GM10847 (cell line): ENCODE results near the gene ITPRID2.

Source experiments
- POLR2A ChIP-seq: IDR thresholded peaks from 2 replicates; pipeline ENCODE4 v1.6.1; 2011; ENCODE audit not compliant: insufficient read length; ENCODE audit errors: extremely low read depth

Gene ITPRID2

GRCh38 chr2:181894381-181894780, 2.9 kb downstream of the ITPRID2 start:
- TF ChIP-seq POLR2A: no peak

DNA sequence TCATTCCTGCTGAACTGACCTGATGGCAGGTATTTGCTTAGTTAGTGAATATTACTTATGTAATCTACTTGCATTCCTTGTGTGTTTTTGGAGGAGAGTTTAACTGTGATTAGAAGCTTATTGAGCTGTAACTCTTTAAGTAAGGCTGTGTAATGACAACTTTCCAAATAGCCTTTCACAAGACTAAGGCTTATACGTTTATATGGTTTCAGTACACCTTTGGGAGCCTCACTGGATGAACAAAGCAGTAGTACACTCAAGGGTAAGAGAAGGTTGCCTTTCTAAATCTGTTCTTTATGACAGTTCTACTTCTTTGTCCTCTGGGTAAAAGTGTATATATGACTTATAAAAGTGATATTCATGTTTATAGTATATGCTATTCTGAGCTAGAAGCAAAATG, 4.3 kb downstream of the ITPRID2 start:
- no peak for TF ChIP-seq POLR2A

DNA sequence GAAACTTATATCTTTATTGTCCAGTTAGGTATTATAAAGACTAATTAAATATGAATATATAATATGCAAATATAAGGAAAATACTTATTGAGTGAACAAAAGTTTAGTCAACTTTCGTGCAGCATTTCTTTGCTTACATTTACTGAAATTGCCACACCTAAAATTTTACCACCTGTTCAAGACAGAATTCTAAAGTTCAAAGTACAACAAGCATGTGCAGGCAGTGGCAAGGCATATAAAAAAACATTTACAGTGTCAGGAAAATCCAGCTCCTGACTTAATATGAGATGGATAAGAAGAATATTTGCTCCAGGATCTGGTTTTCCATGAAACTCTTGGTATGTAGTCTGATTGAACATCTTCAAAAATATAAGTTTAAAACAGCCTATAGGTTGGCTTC, 4.8 kb downstream of the ITPRID2 start:
- no peak for TF ChIP-seq POLR2A

GRCh38 chr2:181900007-181900651, 8.6 kb downstream of the ITPRID2 start:
- TF ChIP-seq POLR2A: no peak

GRCh38 chr2:181902625-181903024, 11.1 kb downstream of the ITPRID2 start:
- no peak for TF ChIP-seq POLR2A

DNA sequence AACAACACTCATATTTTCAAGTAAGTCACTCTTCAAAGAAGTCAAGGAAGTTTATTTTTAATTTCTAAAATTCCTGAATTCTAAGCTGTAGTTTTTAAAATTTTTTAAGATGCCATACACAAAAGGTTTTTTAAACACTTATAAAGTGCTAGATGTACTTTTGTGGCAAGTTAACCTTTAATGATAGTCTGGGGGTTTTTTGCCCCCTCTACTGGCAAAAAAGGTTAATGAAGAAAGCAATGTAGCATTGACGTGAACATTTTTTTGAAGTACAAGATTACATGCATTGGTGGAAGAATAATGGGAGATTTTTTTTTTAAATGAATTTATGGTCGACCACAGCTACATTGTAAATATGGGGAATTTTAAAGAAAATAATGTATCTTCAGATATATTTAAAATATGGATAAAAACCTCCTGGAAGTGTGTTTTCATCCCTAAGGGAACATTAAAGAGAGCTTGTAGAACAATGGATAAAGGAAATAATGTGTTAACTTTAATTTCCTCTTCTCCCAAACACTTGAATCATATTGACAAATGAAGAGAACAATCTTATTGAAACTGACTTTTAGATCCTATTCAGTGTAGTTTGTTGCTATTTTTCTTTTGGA, 12.6 kb downstream of the ITPRID2 start:
- TF ChIP-seq POLR2A: no peak

DNA sequence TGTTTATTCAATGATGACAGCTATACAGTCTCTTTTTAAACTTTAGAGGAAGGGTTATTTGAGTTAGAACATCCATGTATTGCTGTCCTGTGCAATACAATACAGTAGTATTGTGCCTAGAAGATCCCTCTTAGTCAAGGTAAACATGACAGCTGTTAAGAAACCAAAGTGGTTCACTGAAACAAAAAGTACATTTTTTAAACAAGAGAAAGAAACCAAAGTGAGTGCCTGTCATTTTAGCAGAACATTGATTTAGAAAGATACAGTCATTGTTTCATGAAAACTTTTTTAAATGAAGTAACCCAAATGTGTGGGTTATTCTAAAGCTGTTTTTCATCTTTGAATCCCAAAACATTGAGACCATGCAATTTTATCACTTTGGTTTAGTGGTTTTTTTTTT, 15.5 kb downstream of the ITPRID2 start:
- TF ChIP-seq POLR2A: no peak

DNA sequence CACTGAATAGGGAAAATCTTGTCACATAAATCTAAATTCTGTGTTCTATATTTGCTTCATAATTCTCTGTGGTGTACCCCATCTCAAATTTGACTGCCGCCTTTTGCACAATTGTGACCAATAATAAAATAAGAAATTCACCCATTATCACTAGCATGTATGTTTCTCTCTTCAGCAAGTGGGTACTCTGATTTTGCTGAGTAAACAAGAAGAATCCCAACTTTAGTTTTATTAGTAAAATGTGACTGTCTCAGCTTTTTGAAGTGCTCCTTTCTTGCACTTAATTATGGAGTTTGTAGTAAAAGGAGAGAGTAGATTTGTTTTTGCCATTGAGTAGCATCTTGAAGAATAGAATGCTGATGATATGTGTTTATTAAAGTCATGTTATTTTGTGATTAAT, 16.1 kb downstream of the ITPRID2 start:
- no peak for TF ChIP-seq POLR2A

DNA sequence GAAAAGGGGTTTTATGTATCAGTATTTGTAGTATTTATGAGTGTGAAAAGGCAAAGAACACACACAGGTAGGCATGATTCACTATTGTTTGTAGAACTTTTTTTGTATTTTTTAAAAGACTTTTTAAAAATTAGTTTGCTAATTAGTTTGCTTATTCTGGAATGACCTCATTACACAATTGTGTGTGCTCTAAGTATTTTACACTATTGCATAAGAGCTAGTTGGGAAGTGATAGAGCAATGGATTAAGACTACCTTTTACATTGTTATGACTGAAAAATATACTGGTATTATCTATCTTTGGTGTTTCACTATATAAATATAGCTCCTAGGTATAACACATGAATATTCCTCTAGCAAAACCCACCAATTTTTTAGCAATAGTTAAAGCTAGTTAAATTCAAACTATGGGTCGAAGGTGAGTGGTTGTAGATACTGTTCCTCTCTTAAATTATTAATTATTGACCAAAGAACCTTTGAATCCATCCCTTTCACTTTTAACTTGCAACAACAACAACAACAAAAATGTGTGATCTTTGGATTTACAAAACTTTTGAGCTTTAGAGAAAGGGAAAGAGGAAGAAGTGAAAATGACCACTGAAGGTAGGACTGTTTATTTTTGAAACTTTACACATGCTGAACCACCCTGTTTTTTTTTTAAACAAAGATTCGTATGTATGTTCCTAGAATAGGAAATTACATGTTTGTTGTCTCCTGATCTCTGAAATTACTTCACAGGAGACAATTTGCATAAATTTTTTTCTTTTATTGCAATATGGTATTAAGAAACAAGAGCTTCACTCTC, 18.7 kb downstream of the ITPRID2 start:
- no peak for TF ChIP-seq POLR2A

DNA sequence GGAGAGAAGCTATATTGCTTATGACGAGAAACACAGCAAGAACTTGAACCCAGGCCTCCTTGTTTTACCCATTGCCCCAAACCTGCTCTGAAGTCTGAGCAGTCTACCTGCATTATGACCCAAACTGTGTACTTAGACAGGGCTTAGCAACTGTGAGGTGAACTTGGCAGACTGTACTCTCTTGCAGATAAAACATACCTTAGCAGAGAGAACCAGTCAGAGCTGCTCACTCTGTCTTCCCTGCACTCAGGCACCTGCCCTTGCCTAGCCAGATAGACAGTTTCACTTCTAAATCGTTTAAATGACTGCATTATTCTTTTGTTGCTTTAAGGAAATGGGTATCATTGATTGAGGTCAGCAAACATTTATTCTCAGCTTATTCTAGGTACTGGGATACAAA, 20.3 kb downstream of the ITPRID2 start:
- no peak for TF ChIP-seq POLR2A

DNA sequence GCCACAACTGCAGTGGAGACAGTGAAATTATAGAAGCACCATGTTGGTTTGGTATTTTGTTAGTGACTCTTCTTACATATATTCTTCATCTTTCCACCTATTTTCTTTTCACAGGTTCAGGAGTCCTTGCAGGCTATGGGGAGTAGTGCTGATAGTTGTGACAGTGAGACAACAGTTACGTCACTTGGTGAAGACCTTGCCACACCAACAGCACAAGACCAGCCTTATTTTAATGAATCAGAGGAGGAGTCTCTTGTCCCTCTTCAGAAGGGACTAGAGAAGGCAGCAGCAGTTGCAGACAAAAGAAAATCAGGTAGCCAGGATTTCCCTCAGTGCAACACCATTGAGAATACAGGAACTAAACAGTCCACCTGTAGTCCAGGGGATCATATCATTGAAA, 23.6 kb downstream of the ITPRID2 start:
- TF ChIP-seq POLR2A: no peak

DNA sequence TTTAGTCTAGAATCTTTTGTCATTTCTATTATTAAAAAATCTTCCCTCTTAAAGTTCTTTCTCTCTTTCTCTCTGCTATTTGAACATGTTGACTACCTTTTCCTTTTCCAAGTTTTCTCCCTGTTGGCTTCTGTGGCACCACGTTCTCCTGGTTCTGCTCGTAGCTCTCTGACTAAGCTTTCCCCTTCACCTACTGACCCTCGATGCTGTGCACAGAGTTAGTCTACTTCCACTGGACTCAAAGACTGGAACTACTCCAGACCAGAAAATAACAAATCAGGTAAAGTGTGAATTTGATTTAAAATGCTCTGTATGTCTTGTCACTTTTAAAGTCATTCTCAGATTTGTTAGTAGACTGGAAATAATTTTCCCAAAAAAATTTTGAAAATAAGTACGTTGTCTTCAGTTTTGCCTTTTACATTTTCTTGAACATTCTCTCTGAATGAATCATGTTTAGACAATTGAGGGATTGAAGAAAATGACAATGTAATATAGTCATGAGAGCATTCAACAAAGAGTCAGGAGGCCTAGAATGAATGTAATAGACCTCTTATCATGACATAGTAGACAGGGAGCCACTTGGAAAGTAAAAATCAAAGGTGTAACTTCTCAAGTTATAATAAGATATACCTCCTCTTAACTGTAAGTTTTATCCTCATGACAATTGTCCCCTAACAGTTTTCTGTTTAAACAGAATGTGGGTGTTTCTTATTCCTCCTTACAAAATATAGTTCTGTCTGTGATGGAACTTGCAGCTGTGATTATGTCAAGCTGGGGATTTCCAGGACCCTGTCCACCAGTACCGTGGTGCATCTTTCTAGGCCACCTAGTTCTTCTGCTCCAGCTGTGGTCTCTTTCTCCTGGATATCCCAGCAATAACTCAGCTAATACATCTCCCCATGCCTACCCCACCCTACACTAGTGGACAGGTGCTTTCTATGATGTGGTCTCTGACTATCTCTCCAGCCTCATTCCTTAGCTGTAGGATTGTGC, 25.5 kb downstream of the ITPRID2 start:
- no peak for TF ChIP-seq POLR2A

DNA sequence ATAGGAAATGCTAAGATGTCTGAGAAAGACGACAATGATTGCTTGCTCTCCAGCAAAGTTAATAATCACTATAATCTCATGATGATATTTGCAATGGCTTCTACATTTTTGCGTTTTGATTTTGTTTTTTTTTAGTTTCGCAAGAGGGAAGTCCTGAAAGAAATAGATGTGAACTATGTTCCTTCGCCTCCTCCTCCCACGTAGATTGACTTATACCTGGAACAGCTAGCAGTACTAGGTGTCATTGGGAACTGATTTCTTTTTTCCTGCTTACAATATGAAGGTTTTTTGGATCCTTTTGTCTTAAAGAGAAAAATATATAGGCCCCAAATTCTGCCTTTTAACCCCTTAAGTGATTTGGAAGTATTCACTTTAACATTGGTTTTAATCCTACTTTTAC, 26.7 kb downstream of the ITPRID2 start:
- no peak for TF ChIP-seq POLR2A

- TF ChIP-seq POLR2A: no peak
Measured at GRCh38 chr2:181923121-181923520, 31.6 kb downstream of the ITPRID2 start.

DNA sequence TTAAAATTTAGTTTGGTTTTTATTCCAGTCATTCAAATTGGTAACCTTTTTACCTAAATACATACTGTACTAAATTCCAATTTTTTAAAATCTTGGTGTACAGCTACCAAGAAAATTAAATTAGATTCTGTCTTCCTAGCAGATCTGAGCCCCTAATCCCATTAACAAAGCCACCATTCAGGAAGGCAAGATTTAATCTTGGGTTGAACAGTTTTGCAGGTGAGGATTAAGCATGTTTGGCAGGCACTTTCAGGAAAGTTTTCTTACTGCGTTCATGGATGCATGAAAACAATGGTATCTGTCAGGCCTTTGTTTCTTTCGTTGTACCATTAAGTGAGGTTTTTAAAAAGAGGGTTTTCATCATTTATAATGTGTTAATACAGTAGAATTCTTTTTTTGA, 32.8 kb downstream of the ITPRID2 start:
- no peak for TF ChIP-seq POLR2A

DNA sequence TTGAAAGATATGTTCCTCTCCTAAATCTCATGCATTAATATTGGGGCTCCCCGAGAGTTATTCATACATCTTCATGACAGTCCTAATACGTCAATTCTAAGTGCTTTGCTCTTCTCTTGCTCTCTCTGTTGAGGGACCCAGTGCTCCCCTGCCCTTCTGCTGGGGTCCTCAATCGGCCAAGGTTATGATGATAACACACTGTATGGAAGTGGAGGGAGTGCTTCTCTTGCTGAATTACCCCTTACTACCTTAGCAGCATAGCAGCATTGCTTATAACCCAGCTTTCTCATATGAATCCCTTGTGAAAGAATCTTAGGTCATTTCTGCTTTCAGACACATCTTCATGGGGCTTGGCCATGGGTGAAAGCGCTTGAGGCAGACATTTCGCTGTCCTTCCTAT, 43.2 kb downstream of the ITPRID2 start:
- TF ChIP-seq POLR2A: no peak

GRCh38 chr2:181937473-181937872, 45.9 kb downstream of the ITPRID2 start:
- TF ChIP-seq POLR2A: no peak
